ENCODE measurements around the gene GNB1L.

GNB1L gene

DNA sequence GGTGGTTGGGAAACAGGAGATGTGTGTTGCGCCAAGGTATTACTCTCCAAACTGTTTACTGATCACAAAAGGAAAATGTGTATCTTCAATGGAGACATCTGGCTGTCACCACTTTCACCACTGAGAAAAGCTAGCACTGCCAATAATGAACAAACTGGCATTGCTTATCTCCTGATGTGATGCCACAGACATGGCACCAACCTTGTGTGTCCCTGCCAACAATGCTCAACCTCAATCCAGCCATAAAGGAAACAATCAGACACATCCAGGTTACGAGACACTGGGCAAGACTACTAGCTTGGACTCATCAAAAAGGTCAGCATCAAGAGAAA lies 28.1 kb downstream of the GNB1L start:
- Histone ChIP-seq H2BK5ac (ENCODE audit: low read depth, low read length, poor library complexity) (no peak overlapping the region), H3K27ac (ENCODE audit: low read depth, low read length) (no peak overlapping the region), H3K4me3 (ENCODE audit: low read depth, low read length) (no peak overlapping the region), H2BK12ac (ENCODE audit: low read length) (no peak overlapping the region), H3K27me3 (ENCODE audit: insufficient read depth, low read length) (no peaks in the 10 kb centered on the region), H3K9me3 (ENCODE audit: insufficient read depth, low read depth, low read length) (no peaks in the 10 kb centered on the region), H3K36me3 (ENCODE audit: control insufficient read depth in 1 of 2, insufficient read depth in 2 of 2, low read length in 2 of 2) (no peaks in the 10 kb centered on the region), H2AFZ (ENCODE audit: insufficient read depth, low read length, poor library complexity) (no peak overlapping the region), H4K12ac (ENCODE audit: low read depth, low read length) (no peak overlapping the region), H3K4ac (ENCODE audit: low read depth, low read length) (no peak overlapping the region), H4K91ac (ENCODE audit: low read depth, low read length) (no peak overlapping the region), H3K79me2 (ENCODE audit: control insufficient read depth, insufficient read depth, low read length, poor library complexity) (no peaks in the 10 kb centered on the region), H3K9ac (ENCODE audit: low read length) (no peak overlapping the region), H3K4me1 (ENCODE audit: control insufficient read depth in 1 of 2, insufficient read depth in 2 of 2, low read length in 2 of 2) (peaks cover 12 to 16% of the 10 kb centered on the region in 2 experiments), H3K23ac (ENCODE audit: low read length) (no peak overlapping the region), H3K79me1 (ENCODE audit: low read length) (no peaks in the 10 kb centered on the region), H3K14ac (ENCODE audit: low read length) (no peak overlapping the region), H3K18ac (ENCODE audit: low read length) (no peak overlapping the region), H2AK5ac (ENCODE audit: low read length) (no peak overlapping the region), H2BK120ac (ENCODE audit: insufficient read depth, low read length, poor library complexity) (no peak overlapping the region), H3K4me2 (ENCODE audit: low read length) (no peak overlapping the region), H4K8ac (ENCODE audit: low read depth, low read length) (no peak overlapping the region)
- no peak for DNase-seq
- no CpG with 5 or more reads among the region's 2 CpGs for WGBS (ENCODE audit: extremely low coverage, insufficient coverage, insufficient read length)

DNA sequence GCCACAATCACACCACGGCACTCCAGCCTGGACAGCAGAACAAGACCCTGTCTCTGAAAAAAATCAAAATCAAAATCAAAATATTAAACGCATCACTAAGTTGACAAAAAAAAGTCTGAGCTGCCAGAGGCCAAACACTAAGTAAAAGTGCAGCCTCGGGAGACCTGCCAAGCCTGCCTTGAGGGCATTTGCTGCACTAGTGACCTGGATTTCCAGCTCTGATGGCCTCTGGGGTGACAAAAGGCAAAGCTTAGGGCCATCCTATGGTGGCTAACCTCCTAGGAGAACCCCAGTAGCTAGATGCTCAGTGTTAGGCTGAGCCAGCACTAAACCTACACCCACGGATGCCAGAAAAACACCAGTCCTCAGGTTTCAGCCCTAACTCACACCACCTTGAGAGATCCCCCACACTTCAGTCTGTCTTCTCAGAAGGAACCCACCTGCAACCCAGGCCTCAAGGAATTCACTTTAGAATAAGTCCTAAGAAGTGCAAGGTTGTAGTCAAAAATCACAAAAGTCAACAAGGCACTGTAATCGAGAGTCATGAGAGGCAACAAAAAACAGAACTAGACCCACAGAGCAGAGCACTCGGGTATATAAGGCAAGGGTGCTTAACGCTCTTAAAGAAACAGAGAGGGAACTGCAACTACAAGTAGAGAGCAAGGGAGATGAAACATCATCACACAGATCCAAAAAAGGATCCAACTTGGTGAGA lies 28.6 kb downstream of the GNB1L start:
- no peak overlapping the region for H2AFZ ChIP-seq (ENCODE audit: insufficient read depth, low read length, poor library complexity)
- no peak overlapping the region for H3K4ac ChIP-seq (ENCODE audit: low read depth, low read length)
- no peak overlapping the region for H3K4me3 ChIP-seq (ENCODE audit: low read depth, low read length)
- H3K18ac ChIP-seq (ENCODE audit: low read length): no peak overlapping the region
- no peak overlapping the region for H3K4me2 ChIP-seq (ENCODE audit: low read length)
- no peak overlapping the region for H2BK5ac ChIP-seq (ENCODE audit: low read depth, low read length, poor library complexity)
- WGBS (ENCODE audit: extremely low coverage, insufficient coverage, insufficient read length): no CpG with 5 or more reads among the region's 7 CpGs
- DNase-seq: no peak
- H2BK120ac ChIP-seq (ENCODE audit: insufficient read depth, low read length, poor library complexity): no peak overlapping the region
- H4K91ac ChIP-seq (ENCODE audit: low read depth, low read length): no peak overlapping the region
- no peak overlapping the region for H3K23ac ChIP-seq (ENCODE audit: low read length)
- no peaks in the 10 kb centered on the region for H3K9me3 ChIP-seq (ENCODE audit: insufficient read depth, low read depth, low read length)
- H2AK5ac ChIP-seq (ENCODE audit: low read length): no peak overlapping the region
- H3K79me1 ChIP-seq (ENCODE audit: low read length): no peaks in the 10 kb centered on the region
- H3K9ac ChIP-seq (ENCODE audit: low read length): no peak overlapping the region
- H4K8ac ChIP-seq (ENCODE audit: low read depth, low read length): no peak overlapping the region
- peaks cover 12 to 16% of the 10 kb centered on the region in 2 experiments for H3K4me1 ChIP-seq (ENCODE audit: control insufficient read depth in 1 of 2, insufficient read depth in 2 of 2, low read length in 2 of 2)
- H2BK12ac ChIP-seq (ENCODE audit: low read length): no peak overlapping the region
- no peaks in the 10 kb centered on the region for H3K27me3 ChIP-seq (ENCODE audit: insufficient read depth, low read length)
- H3K36me3 ChIP-seq (ENCODE audit: control insufficient read depth in 1 of 2, insufficient read depth in 2 of 2, low read length in 2 of 2): no peaks in the 10 kb centered on the region
- H4K12ac ChIP-seq (ENCODE audit: low read depth, low read length): no peak overlapping the region
- H3K79me2 ChIP-seq (ENCODE audit: control insufficient read depth, insufficient read depth, low read length, poor library complexity): no peaks in the 10 kb centered on the region
- no peak overlapping the region for H3K14ac ChIP-seq (ENCODE audit: low read length)
- H3K27ac ChIP-seq (ENCODE audit: low read depth, low read length): no peak overlapping the region

DNA sequence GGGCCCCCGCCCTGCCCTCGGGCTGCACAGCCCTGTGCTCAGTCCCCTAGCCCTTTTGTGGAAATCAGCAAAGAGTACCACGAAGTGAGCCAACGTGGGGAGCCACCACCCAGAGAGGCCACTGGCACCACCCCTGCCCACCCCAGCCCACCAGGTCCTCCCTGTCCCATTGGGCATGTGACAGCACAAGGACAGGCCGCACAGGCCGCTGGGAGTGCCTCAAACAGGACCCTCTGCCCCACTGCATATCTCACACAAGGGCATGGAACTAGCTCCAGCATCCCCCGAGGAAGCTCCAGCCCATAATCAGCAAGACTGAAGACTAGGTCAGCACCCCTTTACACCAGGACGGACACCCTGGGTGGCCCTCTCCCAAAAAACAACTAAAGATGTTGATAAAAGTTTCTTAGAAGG lies 29.7 kb downstream of the GNB1L start:
- Histone ChIP-seq H2AK5ac (ENCODE audit: low read length) (no peak overlapping the region), H3K79me1 (ENCODE audit: low read length) (no peaks in the 10 kb centered on the region), H4K91ac (ENCODE audit: low read depth, low read length) (no peak overlapping the region), H2BK12ac (ENCODE audit: low read length) (no peak overlapping the region), H3K9ac (ENCODE audit: low read length) (no peak overlapping the region), H3K36me3 (ENCODE audit: control insufficient read depth in 1 of 2, insufficient read depth in 2 of 2, low read length in 2 of 2) (peaks cover 0 to 4% of the 10 kb centered on the region in 2 experiments), H3K14ac (ENCODE audit: low read length) (peak overlapping the region; percentile 33), H3K4me2 (ENCODE audit: low read length) (no peak overlapping the region), H2BK5ac (ENCODE audit: low read depth, low read length, poor library complexity) (no peak overlapping the region), H3K23ac (ENCODE audit: low read length) (no peak overlapping the region), H3K4me1 (ENCODE audit: control insufficient read depth in 1 of 2, insufficient read depth in 2 of 2, low read length in 2 of 2) (peaks cover 12 to 16% of the 10 kb centered on the region in 2 experiments), H4K8ac (ENCODE audit: low read depth, low read length) (no peak overlapping the region), H3K27ac (ENCODE audit: low read depth, low read length) (no peak overlapping the region), H3K9me3 (ENCODE audit: insufficient read depth, low read depth, low read length) (no peaks in the 10 kb centered on the region), H3K27me3 (ENCODE audit: insufficient read depth, low read length) (no peaks in the 10 kb centered on the region), H3K79me2 (ENCODE audit: control insufficient read depth, insufficient read depth, low read length, poor library complexity) (no peaks in the 10 kb centered on the region), H3K4me3 (ENCODE audit: low read depth, low read length) (no peak overlapping the region), H3K4ac (ENCODE audit: low read depth, low read length) (no peak overlapping the region), H2BK120ac (ENCODE audit: insufficient read depth, low read length, poor library complexity) (peak overlapping the region; percentile 41), H3K18ac (ENCODE audit: low read length) (peak overlapping the region; percentile 54), H2AFZ (ENCODE audit: insufficient read depth, low read length, poor library complexity) (no peak overlapping the region), H4K12ac (ENCODE audit: low read depth, low read length) (no peak overlapping the region)
- DNase-seq: no peak
- WGBS (ENCODE audit: extremely low coverage, insufficient coverage, insufficient read length): no CpG with 5 or more reads among the region's 8 CpGs

DNA sequence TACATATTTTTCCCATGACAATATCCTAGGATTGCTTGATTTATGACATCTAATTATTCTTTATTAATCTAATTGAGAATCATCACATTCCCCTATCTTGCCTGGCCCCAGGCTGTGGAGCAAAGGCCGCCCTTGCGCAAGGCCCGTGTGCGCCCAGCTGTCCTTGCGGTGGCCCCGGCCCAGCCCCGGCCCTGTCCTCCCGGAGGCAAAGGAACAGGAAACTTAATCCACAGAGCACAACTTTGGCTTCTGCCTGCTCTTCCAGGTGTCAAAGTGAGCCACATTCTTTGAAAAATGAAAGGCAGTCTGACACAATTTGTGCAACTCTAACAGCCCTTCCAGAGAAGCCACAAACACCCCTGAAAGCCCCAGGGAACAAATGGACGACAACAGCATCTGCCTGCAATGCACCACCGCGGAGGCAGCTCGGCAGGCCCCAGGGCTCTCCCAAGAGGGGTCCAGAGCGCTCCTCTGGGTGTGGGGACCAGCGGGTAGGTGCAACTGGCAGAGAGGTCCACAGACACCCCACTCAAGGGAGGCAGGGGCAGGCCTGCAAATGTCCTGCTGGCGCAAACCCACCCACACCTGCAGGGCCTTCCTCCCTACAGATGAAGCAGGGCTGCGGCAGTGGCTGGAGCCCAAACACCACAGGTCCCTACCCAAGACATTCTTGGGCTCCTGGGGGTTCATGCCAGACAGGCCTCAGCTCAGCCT lies 30.3 kb downstream of the GNB1L start:
- peak overlapping the region; percentile 41 for H2BK120ac ChIP-seq (ENCODE audit: insufficient read depth, low read length, poor library complexity)
- H3K4me2 ChIP-seq (ENCODE audit: low read length): no peak overlapping the region
- no peak overlapping the region for H3K9ac ChIP-seq (ENCODE audit: low read length)
- no peak overlapping the region for H4K91ac ChIP-seq (ENCODE audit: low read depth, low read length)
- H3K23ac ChIP-seq (ENCODE audit: low read length): no peak overlapping the region
- no peak overlapping the region for H2AFZ ChIP-seq (ENCODE audit: insufficient read depth, low read length, poor library complexity)
- peak overlapping the region; percentile 30 for H3K14ac ChIP-seq (ENCODE audit: low read length)
- peak; percentile 48 to 77 for DNase-seq
- no peak overlapping the region for H3K4ac ChIP-seq (ENCODE audit: low read depth, low read length)
- H3K27me3 ChIP-seq (ENCODE audit: insufficient read depth, low read length): no peaks in the 10 kb centered on the region
- H3K4me1 ChIP-seq (ENCODE audit: control insufficient read depth in 1 of 2, insufficient read depth in 2 of 2, low read length in 2 of 2): peaks cover 12 to 16% of the 10 kb centered on the region in 2 experiments
- H3K79me1 ChIP-seq (ENCODE audit: low read length): no peaks in the 10 kb centered on the region
- H3K18ac ChIP-seq (ENCODE audit: low read length): peak overlapping the region; percentile 26
- no peak overlapping the region for H2AK5ac ChIP-seq (ENCODE audit: low read length)
- peak overlapping the region; percentile 32 for H3K4me3 ChIP-seq (ENCODE audit: low read depth, low read length)
- H4K8ac ChIP-seq (ENCODE audit: low read depth, low read length): no peak overlapping the region
- no CpG with 5 or more reads among the region's 16 CpGs for WGBS (ENCODE audit: extremely low coverage, insufficient coverage, insufficient read length)
- peaks cover 0 to 5% of the 10 kb centered on the region in 2 experiments for H3K36me3 ChIP-seq (ENCODE audit: control insufficient read depth in 1 of 2, insufficient read depth in 2 of 2, low read length in 2 of 2)
- no peak overlapping the region for H2BK5ac ChIP-seq (ENCODE audit: low read depth, low read length, poor library complexity)
- H4K12ac ChIP-seq (ENCODE audit: low read depth, low read length): no peak overlapping the region
- H3K9me3 ChIP-seq (ENCODE audit: insufficient read depth, low read depth, low read length): no peaks in the 10 kb centered on the region
- no peak overlapping the region for H2BK12ac ChIP-seq (ENCODE audit: low read length)
- no peaks in the 10 kb centered on the region for H3K79me2 ChIP-seq (ENCODE audit: control insufficient read depth, insufficient read depth, low read length, poor library complexity)
- no peak overlapping the region for H3K27ac ChIP-seq (ENCODE audit: low read depth, low read length)

All from trophoblast cell (in vitro differentiated cells and primary cell).